CD4-positive, alpha-beta T cell treated with Interleukin-17A for 1 hour (primary cell): Measurements from ENCODE around the gene EXOSC3.

Source experiments
- DNase-seq: peaks from one replicate; pipeline ENCODE4 v3.0.0-alpha.2; 2020

Gene EXOSC3

DNA sequence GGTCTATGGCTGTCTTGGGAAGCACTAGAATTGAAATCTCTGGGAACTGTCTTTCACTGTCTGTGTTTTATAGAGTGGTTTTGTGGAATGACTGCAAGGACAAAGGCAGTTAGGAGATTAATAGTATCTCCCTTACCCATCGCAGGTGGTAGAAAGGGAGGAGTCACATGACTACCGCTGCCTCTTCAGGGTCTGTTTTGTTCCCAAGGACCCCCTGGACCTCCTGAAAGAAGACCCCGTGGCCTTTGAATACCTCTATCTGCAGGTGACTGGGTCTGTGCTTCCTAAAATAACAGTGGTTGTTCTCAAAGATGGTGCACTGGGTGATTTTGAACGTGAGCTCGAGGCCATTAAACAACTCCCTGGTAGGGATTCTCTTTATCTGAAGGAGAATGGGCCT is 54.0 kb downstream of the EXOSC3 start:
- DNase-seq, result no peak

DNA sequence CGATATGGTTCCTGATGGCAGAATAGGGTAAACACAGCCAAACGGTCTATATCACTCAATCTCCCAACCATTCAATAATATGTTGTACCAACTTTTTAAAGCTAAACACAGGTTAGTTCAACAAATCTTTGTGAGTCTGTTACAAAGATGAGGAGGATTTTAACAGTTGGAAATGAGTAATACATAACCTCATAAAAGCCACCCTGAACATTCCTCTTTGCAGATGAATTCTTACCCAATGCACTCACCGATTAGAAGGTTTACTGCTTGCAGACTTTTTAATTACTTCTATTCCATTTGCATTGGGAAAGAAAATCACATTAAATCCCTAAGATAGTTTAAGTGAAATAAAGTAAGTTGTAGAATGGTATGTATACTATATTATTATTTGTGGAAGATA is 54.6 kb downstream of the EXOSC3 start:
- DNase-seq, result no peak
